ENCODE measurements around the gene AMIGO2.

DNA sequence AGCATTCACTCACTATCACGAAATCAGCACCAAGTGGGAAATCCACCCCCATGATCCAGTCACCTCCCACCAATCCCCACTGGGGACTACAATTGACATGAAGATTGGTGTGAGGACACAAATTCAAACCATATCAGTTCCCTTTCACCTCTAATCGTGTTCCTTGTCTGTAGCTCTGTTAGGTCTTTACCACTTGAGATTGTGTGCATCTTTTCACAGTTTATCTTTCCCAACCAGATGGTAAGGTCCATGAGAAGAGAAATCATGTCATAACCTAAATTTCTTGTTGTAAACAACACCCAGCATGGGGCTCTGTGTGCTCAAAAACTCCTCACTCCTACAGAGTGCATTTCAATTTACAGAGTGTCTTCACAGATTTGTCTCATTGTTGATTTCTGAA is 27.5 kb downstream of the AMIGO2 start:
- TF ChIP-seq GATA3 (IDR thresholded peaks at IDR 0.05; ENCODE audit: low read depth, low read length) (no peak), GATA2 (IDR thresholded peaks at IDR 0.05; ENCODE audit: low read depth, low read length) (no peak)
